Panc1 (cell line): Measurements from ENCODE around the gene ACTL6A. TPM values are rescaled to one million over a fixed set of nuclear protein-coding genes. Genes with fewer than 3 reads are reported as not detected.

Source experiments
- ATAC-seq: fragments of 200-7000 bp; cut with Tn5 transposase; 2 replicates; pipeline ENCODE4 v1.9.1; 2020; ENCODE audit warnings: mild to moderate bottlenecking, moderate library complexity
- BruUV-seq: library from RNA; stranded (reverse); fragments of 400-500 nt; replicated peaks from 2 replicates; lab custom pipeline; 2021; lab: Mats Ljungman, UMichigan
- CTCF ChIA-PET: fragments of 300-600 bp; sonication (Branson Sonifier 250); formaldehyde crosslinking; loops from one replicate; lab custom pipeline; 2022; ENCODE audit warnings: antibody characterized with exemption; lab: Charles Lee
- POLR2A ChIA-PET: fragments of 300-600 bp; sonication (Branson Sonifier 250); formaldehyde crosslinking; loops from one replicate; lab custom pipeline; 2022; ENCODE audit warnings: antibody characterized with exemption; lab: Charles Lee
- DNase-seq: peaks from one replicate; pipeline ENCODE4 v3.0.0-alpha.2; 2010; ENCODE audit warnings: low read depth, low spot score
- H3K27ac ChIP-seq: 2 replicates; pipeline ENCODE4 v1.5.1; 2011; ENCODE audit warnings: mild to moderate bottlenecking, low read length, inconsistent platforms
- H3K27me3 ChIP-seq: fragments of 200-500 bp; sonication (Bioruptor generic); 2 replicates; pipeline ENCODE4 v1.6.0; 2014; ENCODE audit warnings: low read length, inconsistent platforms; ENCODE audit not compliant: control insufficient read depth, insufficient read depth
- H3K36me3 ChIP-seq: fragments of 200-500 bp; sonication (Bioruptor generic); 2 replicates; pipeline ENCODE4 v1.5.1; 2014; ENCODE audit warnings: inconsistent platforms, mild to moderate bottlenecking, low read length, moderate library complexity; ENCODE audit not compliant: control insufficient read depth, insufficient read depth
- H3K4me1 ChIP-seq: 2 replicates; pipeline ENCODE4 v1.5.1; 2011; ENCODE audit warnings: inconsistent platforms, mild to moderate bottlenecking, low read length, moderate library complexity; ENCODE audit not compliant: control insufficient read depth, insufficient read depth
- H3K4me3 ChIP-seq, 2 experiments: 2 replicates each; pipeline ENCODE4 v1.5.1; 2011 to 2012; ENCODE audit warnings: low read depth in 2 of 2, low read length in 2 of 2, mild to moderate bottlenecking in 2 of 2, inconsistent platforms in 1 of 2, moderate library complexity in 1 of 2
- H3K9me3 ChIP-seq: fragments of 200-500 bp; sonication (Bioruptor generic); 2 replicates; pipeline ENCODE4 v1.5.1; 2014; ENCODE audit warnings: low read depth, mild to moderate bottlenecking, inconsistent platforms, low read length, moderate library complexity; ENCODE audit not compliant: control insufficient read depth, insufficient read depth
- CTCF ChIP-seq: fragments of 450-650 bp; IDR thresholded peaks from 2 replicates; pipeline ENCODE4 v1.5.1; 2017; ENCODE audit warnings: mild to moderate bottlenecking
- POLR2AphosphoS5 ChIP-seq: IDR thresholded peaks from 2 replicates; pipeline ENCODE4 v1.6.1; 2012; ENCODE audit warnings: mild to moderate bottlenecking, low read depth, low read length, moderate library complexity
- REST ChIP-seq, 2 experiments: IDR thresholded peaks; 2 replicates each; pipeline ENCODE4 v1.6.1; 2011 to 2012; ENCODE audit warnings: low read depth in 2 of 2, control low read depth in 1 of 2, low read length in 1 of 2, mild to moderate bottlenecking in 1 of 2, moderate library complexity in 1 of 2; ENCODE audit not compliant: insufficient read depth in 1 of 2
- SIN3A ChIP-seq: IDR thresholded peaks from 2 replicates; pipeline ENCODE4 v1.6.1; 2012; ENCODE audit warnings: low read depth, mild to moderate bottlenecking, low read length, moderate library complexity, borderline replicate concordance; ENCODE audit not compliant: insufficient read depth
- TCF7L2 ChIP-seq: IDR thresholded peaks from 2 replicates; pipeline ENCODE4 v1.6.1; 2011; ENCODE audit warnings: mild to moderate bottlenecking, low read depth, low read length, inconsistent platforms
- in situ Hi-C: cut with HindIII; loops from 2 replicates; pipeline ENCODE4 v1.10.0; 2016; ENCODE audit warnings: low sequenced_read_pairs, low pct_unique_long_range_greater_than_20kb
- intact Hi-C: fragments of 100-400 bp; cut with micrococcal nuclease; formaldehyde crosslinking; loops from one replicate; pipeline ENCODE4 v1.10.0; 2022; ENCODE audit not compliant: unreplicated experiment
- total RNA-seq: library from RNA; stranded (reverse); gene quantifications from one replicate; pipeline ENCODE4 v1.2.1, GENCODE V29; 2021; ENCODE audit not compliant: unreplicated experiment

Gene ACTL6A
- total RNA-seq, 1 experiment from 2014 or later, result 122 TPM

GRCh38 chr3:179591313-179591712 lies 28.6 kb downstream of the ACTL6A start:
- DNase-seq (no peak), ATAC-seq (0 out of 2 replicates have a peak, but pooled peaks have one; percentile 26)
- intact Hi-C loops, result no loop called here
- ChIA-PET POLR2A (no interaction called here), CTCF (no interaction called here)
- TF ChIP-seq REST (IDR thresholded peaks at IDR 0.05; ENCODE audit: insufficient read depth in 1 of 2, low read depth in 2 of 2, low read length in 1 of 2) (no peak), POLR2AphosphoS5 (no peak), CTCF (no peak), TCF7L2 (no peak), SIN3A (no peak)
- Histone ChIP-seq H3K27me3 (no peaks in the 10 kb centered on the region), H3K27ac (no peak overlapping the region), H3K9me3 (no peaks in the 10 kb centered on the region), H3K4me1 (no peaks in the 10 kb centered on the region), H3K4me3 (no peak overlapping the region), H3K36me3 (peaks cover 58% of the 10 kb centered on the region)
- BruUV-seq, result no TSS peak
- in situ Hi-C loops, result no loop called here

- Histone ChIP-seq H3K27ac (no peak overlapping the region), H3K9me3 (no peaks in the 10 kb centered on the region), H3K4me1 (peaks cover 6% of the 10 kb centered on the region), H3K4me3 (no peak overlapping the region), H3K36me3 (peaks cover 33% of the 10 kb centered on the region), H3K27me3 (no peaks in the 10 kb centered on the region)
- no peak for DNase-seq
- no TSS peak for BruUV-seq
- ChIA-PET CTCF (no interaction called here), POLR2A (no interaction called here)
- TF ChIP-seq SIN3A, result no peak
- TF ChIP-seq REST (IDR thresholded peaks at IDR 0.05; ENCODE audit: insufficient read depth in 1 of 2, low read depth in 2 of 2, low read length in 1 of 2), result no peak
- TF ChIP-seq POLR2AphosphoS5, result no peak
- TF ChIP-seq TCF7L2, result no peak
- TF ChIP-seq CTCF, result no peak
- intact Hi-C loops (no loop called here), in situ Hi-C loops (no loop called here)
- no peak for ATAC-seq
Observed at GRCh38 chr3:179599531-179599930, 36.8 kb downstream of the ACTL6A start.
